Activated CD8-positive, alpha-beta memory T cell treated with anti-CD3 and anti-CD28 coated beads, Interleukin-2, amount 50 U/mL, for 1 hour (primary cell): Measurements from ENCODE around the gene CDC20.
A peak's percentile ranks its signal among the peaks of the same experiment; 100 is the strongest.

ENCODE experiments used
- DNase-seq: peaks from one replicate; pipeline ENCODE4 v3.0.0-alpha.2; 2020; ENCODE audit errors: extremely low read depth

The CDC20 gene

GRCh38 chr1:43358746-43359693 is at the start of gene CDC20:
CDC20 (plus strand) TSS chr1:43358981; CDS start chr1:43359216, 235 bp downstream.
- DNase-seq = peak; percentile 89

GRCh38 chr1:43309405-43310025 is 49.3 kb upstream of the CDC20 start:
- no peak for DNase-seq

DNA sequence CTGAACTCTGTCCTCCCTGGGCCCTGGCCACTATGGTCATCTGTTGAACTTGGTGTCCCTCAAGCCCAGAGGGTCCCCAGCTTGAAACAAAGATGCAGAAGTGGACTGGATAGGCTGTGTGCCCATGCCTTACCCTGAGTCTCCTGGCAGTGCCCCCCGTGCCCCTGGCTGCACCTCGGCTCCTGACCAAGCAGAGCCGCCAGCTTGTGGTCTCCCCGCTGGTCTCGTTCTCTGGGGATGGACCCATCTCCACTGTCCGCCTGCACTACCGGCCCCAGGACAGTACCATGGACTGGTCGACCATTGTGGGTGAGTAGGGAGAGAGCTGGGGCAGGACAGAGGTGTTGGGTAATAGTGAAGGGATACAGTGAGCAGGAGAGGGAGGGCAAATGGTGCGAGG is 47.3 kb upstream of the CDC20 start:
- no peak for DNase-seq

DNA sequence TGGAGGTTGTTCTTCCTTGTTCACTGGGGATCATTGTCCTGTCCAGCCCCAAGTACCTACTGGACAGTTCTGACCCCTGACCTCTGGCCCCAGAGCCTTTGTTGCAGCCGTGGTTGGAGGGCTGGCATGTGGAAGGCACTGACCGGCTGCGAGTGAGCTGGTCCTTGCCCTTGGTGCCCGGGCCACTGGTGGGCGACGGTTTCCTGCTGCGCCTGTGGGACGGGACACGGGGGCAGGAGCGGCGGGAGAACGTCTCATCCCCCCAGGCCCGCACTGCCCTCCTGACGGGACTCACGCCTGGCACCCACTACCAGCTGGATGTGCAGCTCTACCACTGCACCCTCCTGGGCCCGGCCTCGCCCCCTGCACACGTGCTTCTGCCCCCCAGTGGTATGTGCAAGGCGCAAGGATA is 46.6 kb upstream of the CDC20 start:
- no peak for DNase-seq

GRCh38 chr1:43312663-43313515 is 45.9 kb upstream of the CDC20 start:
- no peak for DNase-seq

DNA sequence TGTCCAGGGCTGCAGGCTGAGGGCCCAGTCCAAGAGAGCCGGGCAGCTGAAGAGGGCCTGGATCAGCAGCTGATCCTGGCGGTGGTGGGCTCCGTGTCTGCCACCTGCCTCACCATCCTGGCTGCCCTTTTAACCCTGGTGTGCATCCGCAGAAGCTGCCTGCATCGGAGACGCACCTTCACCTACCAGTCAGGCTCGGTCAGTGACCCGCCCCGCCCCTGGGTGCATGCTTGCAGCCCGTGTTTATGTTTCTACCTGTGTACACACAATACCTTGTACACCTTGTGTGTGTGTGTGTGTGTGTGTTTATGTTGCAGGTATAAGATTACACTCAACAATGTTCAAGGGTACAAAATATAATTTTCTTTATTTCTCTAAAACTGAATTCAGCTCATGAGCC is 45.0 kb upstream of the CDC20 start:
- DNase-seq = no peak

DNA sequence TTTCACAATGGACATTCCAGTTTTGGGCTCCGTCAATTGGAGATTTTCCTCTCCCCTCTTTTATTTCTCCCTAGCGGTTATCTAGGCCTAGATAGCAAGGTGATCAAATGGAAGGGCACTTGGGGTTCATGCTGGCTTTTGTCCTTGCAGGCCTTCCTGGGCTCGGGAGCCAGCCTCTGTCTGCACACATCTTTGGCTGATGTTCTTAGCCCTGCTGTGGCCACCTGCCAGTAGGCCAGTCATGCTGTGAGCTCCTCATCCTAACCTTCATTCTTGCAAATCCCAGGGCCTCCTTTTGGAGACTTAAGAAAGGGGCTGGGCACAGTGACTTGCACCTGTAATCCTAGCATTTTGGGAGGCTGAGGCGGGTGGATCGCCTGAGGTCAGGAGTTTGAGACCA is 44.5 kb upstream of the CDC20 start:
- no peak for DNase-seq

DNA sequence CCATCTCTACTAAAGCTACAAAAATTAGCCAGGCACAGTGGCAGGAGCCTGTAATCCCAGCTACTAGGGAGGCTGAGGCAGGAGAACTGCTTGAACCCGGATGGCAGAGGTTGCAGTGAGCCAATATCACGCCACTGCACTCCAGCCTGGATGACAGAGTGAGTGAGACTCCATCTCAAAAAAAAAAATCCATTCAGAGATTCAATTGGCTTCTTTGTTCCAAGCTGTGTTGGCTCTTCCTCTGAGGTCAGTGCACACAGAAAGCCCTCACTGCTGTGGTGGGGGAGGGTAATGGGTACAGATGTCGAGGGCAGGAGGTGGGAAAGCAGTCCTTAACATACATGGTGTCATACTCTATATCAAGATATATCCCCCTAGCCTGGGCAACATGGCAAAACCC is 43.3 kb upstream of the CDC20 start:
- DNase-seq = no peak

DNA sequence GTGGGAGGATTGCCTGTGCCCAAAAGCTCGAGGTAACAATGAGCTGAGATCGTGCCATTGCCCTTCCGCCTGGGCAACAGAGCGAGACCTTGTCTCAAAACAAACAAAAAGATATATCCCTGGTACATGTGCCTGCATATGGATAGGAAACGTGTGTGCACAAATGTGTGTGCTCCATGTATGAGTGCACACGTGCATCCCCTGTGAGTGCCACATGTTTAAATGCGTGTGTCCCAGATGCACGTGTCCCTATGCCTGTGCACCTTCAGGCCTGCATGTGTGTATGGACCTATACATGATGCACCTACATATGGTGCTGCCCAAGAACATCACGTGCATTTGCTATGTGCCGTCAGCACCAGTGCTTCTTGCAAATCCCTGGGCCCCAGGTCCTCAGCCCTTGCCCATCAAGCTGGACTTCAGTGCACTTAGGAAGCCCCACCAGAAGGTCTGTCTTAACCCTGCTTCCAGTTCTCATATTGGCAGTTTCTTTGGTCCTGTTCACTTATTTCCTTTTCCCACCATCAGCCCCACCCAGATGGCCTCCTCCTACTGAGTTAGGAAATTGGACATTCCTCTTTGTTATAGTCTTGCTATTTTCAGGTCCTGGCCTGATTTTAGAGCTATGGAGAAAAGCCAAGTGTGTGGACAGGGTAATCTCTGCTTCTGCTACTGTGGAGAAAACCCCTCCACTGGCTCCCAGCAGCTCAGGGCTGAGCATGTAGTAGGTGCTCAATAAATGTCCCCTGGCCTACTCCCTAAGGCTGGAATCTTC is 42.6 kb upstream of the CDC20 start:
- DNase-seq = no peak

GRCh38 chr1:43316738-43317520 is 41.9 kb upstream of the CDC20 start:
- DNase-seq = no peak

- no peak for DNase-seq
Measured at GRCh38 chr1:43317817-43318471, 40.8 kb upstream of the CDC20 start.

DNA sequence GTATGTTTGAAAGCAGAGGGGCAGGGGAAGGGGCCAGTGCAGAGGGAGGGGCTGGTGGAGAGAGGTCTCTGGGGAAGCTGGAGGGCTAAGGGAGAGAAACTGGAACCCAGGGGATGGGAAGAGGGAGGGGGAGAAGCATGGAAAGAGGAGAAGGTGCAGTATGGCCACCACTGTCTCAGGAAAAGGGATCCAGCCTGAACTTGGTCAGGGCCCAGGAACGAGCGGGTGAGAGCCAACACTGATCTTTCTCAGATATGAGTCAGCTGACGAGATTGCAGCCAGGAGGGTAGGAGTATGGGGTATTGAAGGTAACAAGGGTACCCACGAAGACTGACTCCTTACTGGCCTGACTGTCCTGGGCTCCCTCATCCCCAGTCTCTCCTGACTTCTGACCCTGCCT is 40.0 kb upstream of the CDC20 start:
- DNase-seq = no peak

DNA sequence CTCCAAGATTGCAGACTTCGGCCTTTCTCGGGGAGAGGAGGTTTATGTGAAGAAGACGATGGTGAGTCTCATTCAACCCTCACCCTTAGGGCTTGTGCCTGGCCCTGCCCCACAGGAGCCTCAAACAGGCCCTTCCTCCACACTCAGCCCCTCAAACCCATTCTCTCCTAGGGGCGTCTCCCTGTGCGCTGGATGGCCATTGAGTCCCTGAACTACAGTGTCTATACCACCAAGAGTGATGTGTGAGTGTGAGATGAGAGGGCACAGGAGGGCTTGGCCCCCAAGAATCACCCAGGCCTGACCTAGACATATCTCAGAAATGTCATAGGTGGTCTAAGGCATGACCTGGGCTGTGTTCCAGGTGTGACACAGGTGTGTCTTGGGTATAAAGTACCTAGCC is 39.5 kb upstream of the CDC20 start:
- DNase-seq = no peak

DNA sequence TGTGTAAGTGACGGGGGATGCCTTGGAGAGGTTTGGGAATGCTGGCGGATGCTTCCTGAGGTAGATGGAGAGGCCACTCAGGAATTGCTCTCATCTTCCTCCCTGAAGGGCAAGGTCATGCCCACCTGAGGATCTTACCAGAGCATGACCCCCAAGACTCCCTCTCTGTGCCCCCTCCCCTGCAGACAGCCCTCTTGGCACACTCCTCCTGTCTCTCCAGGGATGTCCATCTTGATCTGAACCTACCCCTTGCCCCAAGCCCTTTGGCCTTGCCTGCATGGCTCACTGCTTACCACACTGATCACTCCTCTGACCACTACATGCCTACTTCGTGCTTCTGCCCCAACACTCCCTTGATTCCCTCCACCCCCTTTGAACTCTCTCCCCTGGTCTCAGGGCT is 39.0 kb upstream of the CDC20 start:
- no peak for DNase-seq

GRCh38 chr1:43321331-43321891 is 37.4 kb upstream of the CDC20 start:
- no peak for DNase-seq

GRCh38 chr1:43322506-43322905 is 36.3 kb upstream of the CDC20 start:
- no peak for DNase-seq

- DNase-seq = no peak
Measured at GRCh38 chr1:43324810-43325209, 34.0 kb upstream of the CDC20 start.

GRCh38 chr1:43325381-43325780 is 33.4 kb upstream of the CDC20 start:
- DNase-seq = no peak

DNA sequence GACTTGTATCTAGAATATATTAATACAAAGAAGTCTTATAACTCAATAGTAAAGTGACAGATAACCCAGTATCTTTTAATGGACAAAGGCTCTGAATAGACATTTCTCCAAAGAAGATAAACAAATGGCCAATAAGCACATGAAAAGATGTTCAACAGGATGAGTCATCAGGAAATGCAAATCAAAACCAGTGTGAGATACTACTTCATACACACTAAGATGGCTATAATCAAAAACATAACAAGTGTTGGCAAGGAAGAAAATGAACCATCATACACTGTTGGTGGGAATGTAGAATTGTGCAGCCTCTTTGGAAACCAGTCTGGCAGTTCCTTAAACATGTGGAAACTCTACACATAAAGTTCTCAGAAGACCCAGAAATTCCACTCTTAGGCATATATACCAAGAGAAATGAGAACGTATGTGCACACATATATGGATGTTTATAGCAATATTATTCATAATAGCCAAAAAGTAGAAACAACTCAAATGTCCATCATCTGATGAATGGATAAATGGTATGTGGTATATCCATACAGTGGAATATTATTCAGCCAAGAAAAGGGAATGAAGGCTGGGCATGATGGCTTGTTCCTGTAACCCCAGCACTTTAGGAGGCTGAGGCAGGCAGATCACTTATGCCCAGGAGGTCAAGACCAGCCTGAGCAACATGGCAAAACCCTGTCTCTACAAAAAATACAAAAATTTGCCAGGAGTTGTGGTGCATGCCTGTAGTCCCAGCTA is 31.1 kb upstream of the CDC20 start:
- no peak for DNase-seq
